A673 (cell line): Measurements from ENCODE around the gene ATP9A. TPM values are rescaled to one million over a fixed set of nuclear protein-coding genes. Genes with fewer than 3 reads are reported as not detected.

Source experiments
- BruUV-seq: library from RNA; stranded (reverse); fragments of 400-500 nt; replicated peaks from 2 replicates; lab custom pipeline; 2021; lab: Mats Ljungman, UMichigan
- CTCF ChIA-PET: fragments of 300-600 bp; sonication (Branson Sonifier 250); formaldehyde crosslinking; loops from one replicate; lab custom pipeline; 2022; ENCODE audit warnings: antibody characterized with exemption; lab: Charles Lee
- POLR2A ChIA-PET: fragments of 300-600 bp; sonication (Branson Sonifier 250); formaldehyde crosslinking; loops from one replicate; lab custom pipeline; 2022; ENCODE audit warnings: antibody characterized with exemption; ENCODE audit not compliant: low non-redundant PET; lab: Charles Lee
- DNase-seq: peaks from one replicate; pipeline ENCODE4 v3.0.0-alpha.2; 2015; ENCODE audit warnings: low spot score
- H3K27ac ChIP-seq: fragments of 200-600 bp; sonication (generic); 2 replicates; pipeline ENCODE4 v1.5.1; 2016; ENCODE audit warnings: mixed run types, low read depth, mild to moderate bottlenecking, mixed read lengths, antibody characterized with exemption, low read length; ENCODE audit not compliant: poor library complexity, severe bottlenecking
- H3K27me3 ChIP-seq: fragments of 200-600 bp; sonication (generic); replicated peaks from 2 replicates; pipeline ENCODE4 v1.6.1; 2017; ENCODE audit warnings: mixed run types, low read depth, mild to moderate bottlenecking, mixed read lengths, antibody characterized with exemption, low read length; ENCODE audit not compliant: insufficient read depth, poor library complexity
- H3K36me3 ChIP-seq: fragments of 200-600 bp; sonication (generic); 2 replicates; pipeline ENCODE4 v1.6.1; 2016; ENCODE audit warnings: mixed run types, mild to moderate bottlenecking, mixed read lengths, antibody characterized with exemption, low read length; ENCODE audit not compliant: insufficient read depth, poor library complexity, severe bottlenecking
- H3K4me1 ChIP-seq: fragments of 200-600 bp; sonication (generic); 2 replicates; pipeline ENCODE4 v1.6.1; 2017; ENCODE audit warnings: mixed run types, mild to moderate bottlenecking, mixed read lengths, antibody characterized with exemption, low read length; ENCODE audit not compliant: insufficient read depth, poor library complexity, severe bottlenecking
- H3K4me3 ChIP-seq: fragments of 200-600 bp; sonication (generic); 2 replicates; pipeline ENCODE4 v1.5.1; 2016; ENCODE audit warnings: low read depth, mixed run types, mild to moderate bottlenecking, mixed read lengths, low read length; ENCODE audit not compliant: poor library complexity, severe bottlenecking
- H3K9me3 ChIP-seq: fragments of 200-600 bp; sonication (generic); 2 replicates; pipeline ENCODE4 v1.6.1; 2016; ENCODE audit warnings: mixed run types, low read depth, mild to moderate bottlenecking, mixed read lengths, antibody characterized with exemption, low read length; ENCODE audit not compliant: poor library complexity, severe bottlenecking
- CTCF ChIP-seq: fragments of 300-800, 200-600 bp; sonication (generic); conservative IDR thresholded peaks from 2 replicates; pipeline ENCODE4 v1.5.1; 2017; ENCODE audit warnings: low read depth, mild to moderate bottlenecking, antibody characterized with exemption, low read length, moderate library complexity, mixed read lengths
- EZH2 ChIP-seq: fragments of 200-600 bp; sonication (generic); IDR thresholded peaks from 2 replicates; pipeline ENCODE4 v1.6.1; 2017; ENCODE audit warnings: borderline replicate concordance, low read depth, mild to moderate bottlenecking, mixed read lengths, antibody characterized with exemption, low read length; ENCODE audit not compliant: poor library complexity, severe bottlenecking
- intact Hi-C: fragments of 100-400 bp; cut with micrococcal nuclease; formaldehyde crosslinking; loops from one replicate; pipeline ENCODE4 v1.10.0; 2022; ENCODE audit not compliant: unreplicated experiment
- total RNA-seq: library from RNA; stranded (reverse); gene quantifications from 2 replicates; pipeline ENCODE4 v1.2.3, GENCODE V29; 2021

ATP9A gene
- total RNA-seq, 1 experiment from 2014 or later, result 31.2 TPM

GRCh38 chr20:51695574-51696303 lies 72.5 kb downstream of the ATP9A start:
- Histone ChIP-seq H3K27ac (peak overlapping the region; percentile 81), H3K4me1 (peaks cover 38% of the 10 kb centered on the region), H3K36me3 (no peaks in the 10 kb centered on the region), H3K4me3 (peak overlapping the region; percentile 40), H3K27me3 (no peaks in the 10 kb centered on the region), H3K9me3 (no peaks in the 10 kb centered on the region)
- DNase-seq, result peak; percentile 70
- BruUV-seq, result TSS peak; percentile 27
- ChIA-PET POLR2A (interaction anchor here (0.7 kb wide), 1 partner anchor 101 kb away, joined by 3 read pairs; no protein-coding TSS in a partner anchor), CTCF (no interaction called here)
- TF ChIP-seq EZH2 (no peak), CTCF (no peak)
- intact Hi-C loops, result loop anchor here (5.0 kb wide), 1 partner anchor 43 kb away; no protein-coding TSS in a partner anchor

- TF ChIP-seq EZH2 (no peak), CTCF (no peak)
- Histone ChIP-seq H3K9me3 (no peaks in the 10 kb centered on the region), H3K36me3 (no peaks in the 10 kb centered on the region), H3K4me3 (no peak overlapping the region), H3K4me1 (peaks cover 29% of the 10 kb centered on the region), H3K27ac (no peak overlapping the region), H3K27me3 (no peaks in the 10 kb centered on the region)
- POLR2A ChIA-PET, result no interaction called here
- BruUV-seq, result no TSS peak
- no peak for DNase-seq
- intact Hi-C loops, result no loop called here
- CTCF ChIA-PET, result no interaction called here
These were observed 75.3 kb downstream of the ATP9A start for GRCh38 chr20:51692806-51693400.

GRCh38 chr20:51691703-51692102 lies 76.5 kb downstream of the ATP9A start:
- H3K27me3 ChIP-seq, result no peaks in the 10 kb centered on the region
- H3K36me3 ChIP-seq, result no peaks in the 10 kb centered on the region
- POLR2A ChIA-PET, result no interaction called here
- intact Hi-C loops, result no loop called here
- no peak overlapping the region for H3K4me3 ChIP-seq
- H3K9me3 ChIP-seq, result no peaks in the 10 kb centered on the region
- TF ChIP-seq CTCF (no peak), EZH2 (no peak)
- H3K4me1 ChIP-seq, result peaks cover 17% of the 10 kb centered on the region
- no peak overlapping the region for H3K27ac ChIP-seq
- BruUV-seq, result no TSS peak
- CTCF ChIA-PET, result no interaction called here
- DNase-seq, result no peak
